ENCODE data around the gene PDILT.

The PDILT gene

GRCh38 chr16:20332411-20332810, 72.1 kb downstream of the PDILT start:
- TF ChIP-seq, protein P1, sequence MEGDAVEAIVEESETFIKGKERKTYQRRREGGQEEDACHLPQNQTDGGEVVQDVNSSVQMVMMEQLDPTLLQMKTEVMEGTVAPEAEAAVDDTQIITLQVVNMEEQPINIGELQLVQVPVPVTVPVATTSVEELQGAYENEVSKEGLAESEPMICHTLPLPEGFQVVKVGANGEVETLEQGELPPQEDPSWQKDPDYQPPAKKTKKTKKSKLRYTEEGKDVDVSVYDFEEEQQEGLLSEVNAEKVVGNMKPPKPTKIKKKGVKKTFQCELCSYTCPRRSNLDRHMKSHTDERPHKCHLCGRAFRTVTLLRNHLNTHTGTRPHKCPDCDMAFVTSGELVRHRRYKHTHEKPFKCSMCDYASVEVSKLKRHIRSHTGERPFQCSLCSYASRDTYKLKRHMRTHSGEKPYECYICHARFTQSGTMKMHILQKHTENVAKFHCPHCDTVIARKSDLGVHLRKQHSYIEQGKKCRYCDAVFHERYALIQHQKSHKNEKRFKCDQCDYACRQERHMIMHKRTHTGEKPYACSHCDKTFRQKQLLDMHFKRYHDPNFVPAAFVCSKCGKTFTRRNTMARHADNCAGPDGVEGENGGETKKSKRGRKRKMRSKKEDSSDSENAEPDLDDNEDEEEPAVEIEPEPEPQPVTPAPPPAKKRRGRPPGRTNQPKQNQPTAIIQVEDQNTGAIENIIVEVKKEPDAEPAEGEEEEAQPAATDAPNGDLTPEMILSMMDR (IDR thresholded peaks at IDR 0.05; ENCODE audit: low read depth, low read length) = no peak

GRCh38 chr16:20331635-20332034, 72.9 kb downstream of the PDILT start:
- no peak for DNase-seq (ENCODE audit: extremely low read depth, low read depth)
- TF ChIP-seq, protein P1 (IDR thresholded peaks at IDR 0.05; ENCODE audit: low read depth, low read length) = no peak

More at GRCh38 chr16:20332411-20332810, 72.1 kb downstream of the PDILT start:
- no peak for DNase-seq (ENCODE audit: extremely low read depth, low read depth)

DNA sequence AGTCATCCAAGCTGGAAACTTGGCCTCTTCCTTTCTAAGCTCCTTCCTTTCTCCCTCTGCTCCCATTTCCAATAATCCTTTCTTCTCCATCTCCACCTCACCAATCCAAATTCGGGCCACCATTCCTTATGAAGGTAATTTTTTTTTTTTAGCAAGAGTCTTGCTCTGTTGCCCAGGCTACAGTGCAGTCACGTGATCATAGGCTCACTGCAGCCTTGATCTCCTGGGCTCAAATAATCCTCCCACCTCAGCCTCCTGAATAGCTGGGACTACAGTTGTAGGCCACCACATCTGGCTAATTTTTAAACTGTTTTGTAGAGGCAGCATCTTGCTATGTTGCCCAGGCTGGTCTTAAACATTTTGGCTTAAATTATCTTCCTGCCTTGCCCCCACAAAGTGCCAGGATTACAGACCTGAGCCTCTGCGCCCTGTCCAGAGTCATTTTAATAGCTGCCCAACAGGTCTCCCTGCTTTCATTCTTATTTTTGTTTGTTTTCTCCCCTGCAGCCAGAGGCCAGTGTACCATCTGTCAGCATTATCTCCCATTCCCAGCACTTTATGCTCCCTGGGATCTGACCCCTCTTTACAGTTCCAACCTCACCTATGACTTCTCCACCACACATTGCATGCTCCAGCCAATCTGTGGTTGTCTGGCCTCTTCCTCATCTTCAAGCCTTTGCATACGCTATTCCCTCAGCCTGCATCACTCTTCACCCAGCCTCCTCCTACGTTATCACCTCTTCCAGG, 75.0 kb downstream of the PDILT start:
- TF ChIP-seq, protein P1 (IDR thresholded peaks at IDR 0.05; ENCODE audit: low read depth, low read length) = no peak
- DNase-seq (ENCODE audit: extremely low read depth, low read depth) = no peak

- DNase-seq (ENCODE audit: extremely low read depth, low read depth) = no peak
- TF ChIP-seq, protein P1 (IDR thresholded peaks at IDR 0.05; ENCODE audit: low read depth, low read length) = no peak
Measured at GRCh38 chr16:20327444-20328041, 77.0 kb downstream of the PDILT start, which contains the start of gene GP2. Gene GP2, minus strand, starts transcription at chr16:20327513. Its CDS starts 1,082 bp downstream, at chr16:20326431.

- no peak for DNase-seq (ENCODE audit: extremely low read depth, low read depth)
- TF ChIP-seq, protein P1 (IDR thresholded peaks at IDR 0.05; ENCODE audit: low read depth, low read length) = no peak
Measured at GRCh38 chr16:20326321-20326720, 78.2 kb downstream of the PDILT start.

DNA sequence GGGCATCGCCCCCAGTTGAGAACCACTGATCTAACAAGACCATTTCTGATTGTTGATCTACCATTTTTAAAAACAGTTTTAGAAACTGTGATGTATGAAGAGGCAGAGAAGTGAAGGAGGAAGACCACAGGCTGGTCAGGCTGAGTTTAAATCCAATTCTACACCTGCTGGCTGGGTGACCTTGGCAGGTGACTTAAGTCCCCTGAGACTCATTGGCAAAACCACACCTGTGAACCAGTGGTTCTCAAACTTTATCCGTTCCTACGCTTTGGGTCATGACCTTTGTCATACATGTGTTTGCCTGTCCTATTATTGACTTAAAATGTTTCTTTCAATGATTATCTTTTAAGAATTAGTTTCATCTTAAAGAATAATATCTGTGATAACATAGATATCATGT, 79.5 kb downstream of the PDILT start:
- TF ChIP-seq, protein P1 (IDR thresholded peaks at IDR 0.05; ENCODE audit: low read depth, low read length) = no peak

GRCh38 chr16:20323591-20324117, 80.9 kb downstream of the PDILT start:
- no peak for DNase-seq (ENCODE audit: extremely low read depth, low read depth)
- TF ChIP-seq, protein P1 (IDR thresholded peaks at IDR 0.05; ENCODE audit: low read depth, low read length) = no peak

More for the DNA sequence above, 79.5 kb downstream of the PDILT start:
- no peak for DNase-seq (ENCODE audit: extremely low read depth, low read depth)
